NCI-H146 (cell line): ENCODE measurements around the gene PCYT1A.
"Not testable (repeated sequence)": the region's sequence is repeated elsewhere in the genome, so short reads cannot be mapped to it uniquely, and the experiment has no call there.

Source experiments
- DNase-seq: peaks from one replicate; lab custom pipeline; 2025; lab: John Stamatoyannopoulos, UW

PCYT1A gene

DNA sequence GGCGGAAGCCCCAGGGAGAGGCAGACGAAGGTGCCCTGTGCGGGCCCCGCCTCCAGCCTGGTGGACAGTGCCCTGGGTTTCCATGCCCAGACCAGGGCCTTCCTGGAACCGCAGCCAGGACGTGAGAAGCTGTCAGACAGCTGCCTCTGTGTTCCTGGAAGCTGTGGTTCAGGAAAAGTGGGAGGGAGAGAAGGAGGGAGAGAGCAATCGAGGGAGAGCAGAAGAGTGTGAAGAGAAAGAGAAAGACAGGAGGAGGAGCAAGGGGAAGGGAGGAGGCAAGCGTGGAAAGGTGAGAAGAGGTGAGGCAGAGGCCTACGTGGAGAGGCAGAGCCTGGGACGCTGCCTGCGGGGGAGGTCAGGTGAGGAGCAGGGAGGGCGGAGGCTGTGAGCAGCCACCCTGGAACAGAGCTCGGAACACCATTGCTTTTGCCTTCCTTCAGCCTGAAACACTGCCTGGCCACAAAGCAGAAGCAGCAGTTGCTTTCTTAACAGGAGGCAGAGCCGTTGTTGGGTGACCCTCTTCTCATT lies 94.9 kb downstream of the PCYT1A start:
- no peak for DNase-seq

GRCh38 chr3:196192036-196192523 lies 95.4 kb downstream of the PCYT1A start:
- DNase-seq = no peak

GRCh38 chr3:196189566-196190347 lies 97.8 kb downstream of the PCYT1A start:
- no peak for DNase-seq

- peak; percentile 87 for DNase-seq
Observed at GRCh38 chr3:196186651-196187573, 100.6 kb downstream of the PCYT1A start.

GRCh38 chr3:196184881-196185280 lies 102.6 kb downstream of the PCYT1A start:
- DNase-seq = no peak

GRCh38 chr3:196184169-196184432 lies 103.4 kb downstream of the PCYT1A start:
- DNase-seq = not testable (repeated sequence)

DNA sequence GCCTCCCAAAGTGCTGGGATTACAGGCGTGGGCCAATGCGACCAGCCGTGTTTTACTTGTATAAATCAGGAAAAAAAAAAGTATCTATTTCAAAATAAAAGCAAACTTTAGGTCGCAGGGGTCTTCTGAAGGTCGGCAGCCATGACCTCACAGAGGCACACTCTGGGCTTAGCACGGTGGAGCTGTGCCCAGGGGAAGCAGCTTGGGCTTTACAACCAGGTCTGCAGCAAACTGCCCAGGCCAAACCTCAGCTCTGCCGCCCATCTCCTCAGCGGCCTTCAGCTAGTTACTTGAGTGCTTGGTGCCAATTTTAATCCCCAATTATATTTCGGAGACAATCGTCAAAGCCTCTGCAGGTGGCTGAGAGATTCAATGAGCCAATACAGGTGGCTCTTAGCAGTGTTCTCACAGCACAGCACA lies 106.4 kb downstream of the PCYT1A start:
- peak; percentile 38 for DNase-seq

GRCh38 chr3:196180346-196180745 lies 107.2 kb downstream of the PCYT1A start:
- no peak for DNase-seq
